ENCODE data around the gene PEAK3.
A peak's percentile ranks its signal among the peaks of the same experiment; 100 is the strongest.

The PEAK3 gene

GRCh38 chr19:2255112-2255845, 26.7 kb downstream of the PEAK3 start:
- H3K4me3 ChIP-seq (ENCODE audit: low read depth, low read length), result no peak overlapping the region
- H3K36me3 ChIP-seq, result peaks cover 11% of the 10 kb centered on the region
- TF ChIP-seq CTCF (IDR thresholded peaks at IDR 0.05; ENCODE audit: low read depth, low read length), result no peak
- DNase-seq, result no peak
- no peaks in the 10 kb centered on the region for H3K9me3 ChIP-seq (ENCODE audit: severe bottlenecking)
- H3K27ac ChIP-seq, result no peak overlapping the region
- H3K27me3 ChIP-seq (ENCODE audit: insufficient read depth, low read depth, severe bottlenecking), result no peaks in the 10 kb centered on the region

GRCh38 chr19:2254064-2254872, 27.7 kb downstream of the PEAK3 start:
- TF ChIP-seq CTCF (IDR thresholded peaks at IDR 0.05; ENCODE audit: low read depth, low read length), result no peak
- Histone ChIP-seq H3K9me3 (ENCODE audit: severe bottlenecking) (no peaks in the 10 kb centered on the region), H3K27ac (no peak overlapping the region), H3K4me3 (ENCODE audit: low read depth, low read length) (no peak overlapping the region), H3K36me3 (peaks cover 21% of the 10 kb centered on the region), H3K27me3 (ENCODE audit: insufficient read depth, low read depth, severe bottlenecking) (no peaks in the 10 kb centered on the region)
- no peak for DNase-seq

- Histone ChIP-seq H3K36me3 (peaks cover 30% of the 10 kb centered on the region), H3K9me3 (ENCODE audit: severe bottlenecking) (no peaks in the 10 kb centered on the region), H3K27me3 (ENCODE audit: insufficient read depth, low read depth, severe bottlenecking) (no peaks in the 10 kb centered on the region), H3K4me3 (ENCODE audit: low read depth, low read length) (no peak overlapping the region), H3K27ac (no peak overlapping the region)
- peak; percentile 52 for TF ChIP-seq CTCF (IDR thresholded peaks at IDR 0.05; ENCODE audit: low read depth, low read length)
- DNase-seq, result no peak
Measured at GRCh38 chr19:2253106-2254063, 28.6 kb downstream of the PEAK3 start.

- no peak for DNase-seq
- no peaks in the 10 kb centered on the region for H3K9me3 ChIP-seq (ENCODE audit: severe bottlenecking)
- TF ChIP-seq CTCF (IDR thresholded peaks at IDR 0.05; ENCODE audit: low read depth, low read length), result no peak
- H3K27ac ChIP-seq, result no peak overlapping the region
- no peaks in the 10 kb centered on the region for H3K27me3 ChIP-seq (ENCODE audit: insufficient read depth, low read depth, severe bottlenecking)
- peaks cover 30% of the 10 kb centered on the region for H3K36me3 ChIP-seq
- no peak overlapping the region for H3K4me3 ChIP-seq (ENCODE audit: low read depth, low read length)
Measured at GRCh38 chr19:2252797-2253105, 29.2 kb downstream of the PEAK3 start.

GRCh38 chr19:2252055-2252796, 29.7 kb downstream of the PEAK3 start:
- Histone ChIP-seq H3K4me3 (ENCODE audit: low read depth, low read length) (no peak overlapping the region), H3K27ac (no peak overlapping the region), H3K27me3 (ENCODE audit: insufficient read depth, low read depth, severe bottlenecking) (no peaks in the 10 kb centered on the region), H3K9me3 (ENCODE audit: severe bottlenecking) (no peaks in the 10 kb centered on the region), H3K36me3 (peaks cover 34% of the 10 kb centered on the region)
- no peak for TF ChIP-seq CTCF (IDR thresholded peaks at IDR 0.05; ENCODE audit: low read depth, low read length)
- DNase-seq, result no peak

All from WERI-Rb-1 (cell line).